GM12873 (cell line): ENCODE measurements around the gene RGS6.

Source experiments
- TF ChIP-seq, protein P1 (sequence below): IDR thresholded peaks from 2 replicates; pipeline ENCODE4 v1.5.1; 2012; ENCODE audit warnings: low read depth, mild to moderate bottlenecking, moderate library complexity, low read length, control low read depth; ENCODE audit not compliant: insufficient read depth; ENCODE audit errors: missing control alignments

RGS6 gene

DNA sequence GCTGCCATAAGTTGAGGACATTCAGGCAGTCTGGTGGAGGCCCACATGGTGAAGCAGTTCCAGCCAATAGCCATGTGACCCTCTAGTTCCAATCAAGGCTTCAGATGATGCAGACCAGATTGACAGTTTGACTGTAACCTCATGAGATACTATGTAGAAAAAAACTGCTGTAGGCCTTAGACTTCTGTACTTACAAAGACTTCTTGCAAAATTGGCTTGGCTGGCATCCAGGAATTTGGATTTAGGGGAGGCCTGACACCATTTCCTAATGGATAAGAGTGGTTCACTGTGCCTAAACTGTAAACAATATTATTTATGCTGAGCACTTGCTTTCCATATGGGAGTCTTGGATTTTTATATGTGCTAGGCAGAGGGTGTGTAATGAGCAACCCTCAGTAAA lies 76.4 kb downstream of the RGS6 start:
- TF ChIP-seq, protein P1, sequence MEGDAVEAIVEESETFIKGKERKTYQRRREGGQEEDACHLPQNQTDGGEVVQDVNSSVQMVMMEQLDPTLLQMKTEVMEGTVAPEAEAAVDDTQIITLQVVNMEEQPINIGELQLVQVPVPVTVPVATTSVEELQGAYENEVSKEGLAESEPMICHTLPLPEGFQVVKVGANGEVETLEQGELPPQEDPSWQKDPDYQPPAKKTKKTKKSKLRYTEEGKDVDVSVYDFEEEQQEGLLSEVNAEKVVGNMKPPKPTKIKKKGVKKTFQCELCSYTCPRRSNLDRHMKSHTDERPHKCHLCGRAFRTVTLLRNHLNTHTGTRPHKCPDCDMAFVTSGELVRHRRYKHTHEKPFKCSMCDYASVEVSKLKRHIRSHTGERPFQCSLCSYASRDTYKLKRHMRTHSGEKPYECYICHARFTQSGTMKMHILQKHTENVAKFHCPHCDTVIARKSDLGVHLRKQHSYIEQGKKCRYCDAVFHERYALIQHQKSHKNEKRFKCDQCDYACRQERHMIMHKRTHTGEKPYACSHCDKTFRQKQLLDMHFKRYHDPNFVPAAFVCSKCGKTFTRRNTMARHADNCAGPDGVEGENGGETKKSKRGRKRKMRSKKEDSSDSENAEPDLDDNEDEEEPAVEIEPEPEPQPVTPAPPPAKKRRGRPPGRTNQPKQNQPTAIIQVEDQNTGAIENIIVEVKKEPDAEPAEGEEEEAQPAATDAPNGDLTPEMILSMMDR, result no peak

DNA sequence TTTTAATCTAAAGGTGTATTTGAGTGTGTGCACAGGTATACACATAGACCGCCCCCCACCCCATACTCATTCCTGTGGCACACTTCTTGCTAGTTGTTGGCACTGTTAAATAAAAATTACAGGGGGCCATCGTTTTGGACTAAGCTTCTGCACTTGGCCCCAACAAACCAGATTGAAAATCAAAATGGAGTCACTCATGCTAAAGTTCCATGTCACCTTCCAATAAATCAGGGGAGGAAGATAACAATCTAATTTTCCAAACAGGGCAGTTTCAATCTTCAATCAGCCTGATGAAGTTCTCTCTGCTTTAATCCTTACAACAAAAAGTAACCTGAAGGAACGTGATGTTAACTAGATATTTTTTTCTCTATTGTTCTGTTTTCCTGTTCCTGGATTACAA lies 78.2 kb downstream of the RGS6 start:
- TF ChIP-seq, protein P1, result no peak

DNA sequence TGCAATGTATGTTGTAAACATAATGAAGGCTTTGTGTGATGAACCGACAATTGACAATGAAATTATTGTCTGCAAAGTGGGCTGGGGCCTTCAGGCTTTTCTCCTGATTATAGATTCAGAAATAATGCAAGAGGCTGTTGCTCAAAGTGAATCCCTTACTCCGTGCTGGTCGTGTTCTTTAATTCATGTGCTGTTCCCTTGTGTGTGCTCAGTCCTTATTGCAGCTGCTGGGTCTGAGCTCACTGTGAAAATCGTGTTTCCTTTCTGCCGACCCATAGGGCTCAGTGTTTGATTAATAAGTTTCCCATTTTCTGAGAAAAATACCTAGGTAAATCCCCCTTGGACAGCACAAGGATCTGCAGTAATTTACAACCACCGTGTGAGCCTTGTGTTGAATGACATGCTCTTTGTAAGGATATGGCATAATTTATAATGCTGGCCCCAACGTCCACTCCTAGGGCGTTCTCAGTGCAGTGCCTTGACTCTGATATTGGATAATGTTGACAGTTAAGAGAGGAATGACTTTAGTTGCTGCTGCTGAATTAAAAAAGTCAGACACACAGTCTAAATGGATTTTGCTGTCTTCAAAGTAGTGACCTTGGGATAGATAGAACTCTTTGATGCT lies 81.6 kb downstream of the RGS6 start:
- TF ChIP-seq, protein P1, result no peak

DNA sequence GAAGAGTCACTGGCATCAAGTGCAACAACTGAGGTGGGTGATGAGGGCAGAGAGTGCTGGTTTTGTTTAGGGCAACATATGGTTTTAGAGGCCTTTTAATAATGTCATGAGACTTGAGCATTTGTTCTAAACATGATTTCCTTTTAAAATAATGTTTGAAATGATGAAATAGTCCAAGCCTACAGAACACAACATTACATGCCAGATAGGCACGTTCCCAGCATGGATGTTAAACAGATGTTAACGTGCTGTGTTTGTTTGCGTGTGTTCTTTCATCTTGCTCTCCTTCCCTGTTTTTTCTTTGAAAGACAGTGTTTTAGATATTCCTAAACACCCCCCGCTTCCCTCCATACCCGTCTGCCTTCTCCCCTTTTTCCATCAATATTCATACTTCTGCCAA lies 82.3 kb downstream of the RGS6 start:
- TF ChIP-seq, protein P1, result no peak

DNA sequence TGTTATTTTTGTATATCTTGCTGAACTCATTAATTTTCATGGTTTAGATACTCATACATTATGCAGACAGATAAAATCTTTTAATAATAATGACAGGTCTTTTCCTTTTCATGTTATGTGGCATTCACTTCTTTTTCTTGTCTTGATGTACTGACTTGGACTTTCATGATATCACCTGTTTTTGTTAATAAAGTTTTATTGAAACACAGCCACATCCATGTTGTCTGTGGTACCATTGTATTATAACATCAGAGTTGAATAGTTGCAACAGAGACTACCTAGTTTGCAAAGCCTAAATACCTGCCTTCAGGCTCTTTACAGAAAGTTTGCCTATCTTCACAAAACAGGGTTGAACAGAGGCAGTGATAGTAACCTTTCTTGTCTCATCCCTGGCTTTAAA lies 85.1 kb downstream of the RGS6 start:
- TF ChIP-seq, protein P1, result no peak

DNA sequence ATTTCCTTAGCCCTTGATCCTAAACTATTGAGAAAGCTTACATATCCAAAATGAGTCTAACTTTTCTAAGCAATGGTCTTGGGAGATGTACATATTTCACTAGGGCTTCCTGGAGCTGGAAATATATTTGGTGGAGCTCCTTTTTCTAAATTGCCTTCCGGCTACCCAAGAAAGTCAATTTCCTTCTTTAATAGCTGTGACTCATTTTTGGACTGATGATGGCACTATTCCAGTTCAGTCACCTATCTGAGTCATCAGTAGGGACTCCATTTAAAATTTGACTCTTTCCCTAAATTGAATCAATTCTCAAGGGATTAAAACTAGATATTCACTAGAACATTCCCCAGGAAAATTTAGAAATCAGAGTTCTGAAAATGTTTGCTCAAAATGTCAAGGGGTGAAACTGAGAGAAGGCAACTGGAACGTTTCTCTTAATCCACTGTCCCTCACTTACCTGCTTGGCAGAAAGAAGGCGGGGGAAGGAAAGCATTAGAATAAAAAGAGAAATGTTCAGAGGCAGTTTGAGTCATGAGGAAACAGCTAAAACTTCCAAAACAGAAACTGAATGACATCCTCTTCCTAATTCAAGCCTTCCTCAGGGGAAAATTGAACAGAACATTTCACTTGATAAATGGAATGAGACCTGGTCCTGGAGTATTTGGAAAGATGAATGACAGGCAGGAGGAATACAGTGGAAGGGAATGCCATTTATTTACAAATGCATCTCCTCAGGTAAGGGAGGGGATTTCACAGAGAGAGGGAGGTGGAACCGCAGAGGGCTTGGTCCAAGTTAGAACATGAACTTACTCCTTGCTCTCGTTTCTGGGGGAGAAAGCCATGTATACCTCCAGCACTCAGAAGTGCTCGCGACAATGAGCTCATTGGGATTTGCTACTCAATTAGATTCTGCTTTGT lies 91.2 kb downstream of the RGS6 start:
- TF ChIP-seq, protein P1, result no peak

DNA sequence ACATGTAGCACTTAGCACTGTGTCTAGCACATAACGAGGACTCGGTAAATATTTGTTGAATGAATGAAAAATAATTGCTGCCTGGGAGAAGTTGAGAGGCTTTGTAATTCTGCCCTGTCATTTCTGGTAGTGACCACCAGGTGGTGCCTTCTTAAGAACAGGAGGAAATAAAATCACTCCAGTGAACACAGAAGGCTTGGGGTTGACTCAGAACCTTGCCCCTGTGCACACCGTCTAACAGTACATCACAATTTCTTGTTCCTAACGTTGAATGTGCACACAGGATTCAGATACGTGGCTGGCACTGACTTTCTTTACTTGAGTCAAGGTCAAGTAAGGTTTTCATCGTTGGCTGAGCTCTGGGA lies 91.8 kb downstream of the RGS6 start:
- TF ChIP-seq, protein P1, result peak; percentile 75
